Neural progenitor cell (in vitro differentiated cells): ENCODE measurements around the gene TRABD2B.

Experiments used
- EZH2 ChIP-seq: fragments of 200-600 bp; sonication (generic); IDR thresholded peaks from 2 replicates; pipeline ENCODE4 v1.6.1; 2017; ENCODE audit warnings: antibody characterized with exemption, mild to moderate bottlenecking, moderate library complexity
- TF ChIP-seq, protein P1 (sequence below): fragments of 200-600 bp; sonication (generic); IDR thresholded peaks from 2 replicates; pipeline ENCODE4 v1.5.1; 2017; ENCODE audit warnings: antibody characterized with exemption, mild to moderate bottlenecking

DNA sequence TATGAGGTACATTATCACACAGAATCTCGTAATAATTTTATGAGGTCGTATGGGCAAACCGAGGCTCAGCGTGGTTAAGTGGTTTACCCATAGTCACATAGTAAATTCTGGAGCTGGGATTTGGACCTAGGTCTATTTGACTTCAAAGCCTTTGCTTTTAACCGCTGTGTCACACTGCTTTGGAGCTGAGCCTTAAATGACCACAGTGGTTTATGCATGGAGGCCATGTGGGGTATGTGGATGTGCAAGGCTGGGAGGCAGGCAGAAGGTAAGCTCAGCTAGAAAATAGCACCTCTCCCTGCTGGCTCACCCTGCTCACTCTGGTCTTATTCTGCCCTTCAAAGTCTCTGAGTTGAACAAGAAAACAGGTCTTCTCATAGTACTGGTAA lies 269.5 kb downstream of the TRABD2B start:
- TF ChIP-seq EZH2, result no peak
- TF ChIP-seq, protein P1, sequence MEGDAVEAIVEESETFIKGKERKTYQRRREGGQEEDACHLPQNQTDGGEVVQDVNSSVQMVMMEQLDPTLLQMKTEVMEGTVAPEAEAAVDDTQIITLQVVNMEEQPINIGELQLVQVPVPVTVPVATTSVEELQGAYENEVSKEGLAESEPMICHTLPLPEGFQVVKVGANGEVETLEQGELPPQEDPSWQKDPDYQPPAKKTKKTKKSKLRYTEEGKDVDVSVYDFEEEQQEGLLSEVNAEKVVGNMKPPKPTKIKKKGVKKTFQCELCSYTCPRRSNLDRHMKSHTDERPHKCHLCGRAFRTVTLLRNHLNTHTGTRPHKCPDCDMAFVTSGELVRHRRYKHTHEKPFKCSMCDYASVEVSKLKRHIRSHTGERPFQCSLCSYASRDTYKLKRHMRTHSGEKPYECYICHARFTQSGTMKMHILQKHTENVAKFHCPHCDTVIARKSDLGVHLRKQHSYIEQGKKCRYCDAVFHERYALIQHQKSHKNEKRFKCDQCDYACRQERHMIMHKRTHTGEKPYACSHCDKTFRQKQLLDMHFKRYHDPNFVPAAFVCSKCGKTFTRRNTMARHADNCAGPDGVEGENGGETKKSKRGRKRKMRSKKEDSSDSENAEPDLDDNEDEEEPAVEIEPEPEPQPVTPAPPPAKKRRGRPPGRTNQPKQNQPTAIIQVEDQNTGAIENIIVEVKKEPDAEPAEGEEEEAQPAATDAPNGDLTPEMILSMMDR, result no peak
